NCI-H510A treated with DMSO at 0.1 percent for 48 hours (cell line): ENCODE results near the gene PCMT1.
"Not testable (repeated sequence)": the region's sequence is repeated elsewhere in the genome, so short reads cannot be mapped to it uniquely, and the experiment has no call there.

Experiments
- DNase-seq: peaks from one replicate; lab custom pipeline; 2025; lab: John Stamatoyannopoulos, UW

The PCMT1 gene

DNA sequence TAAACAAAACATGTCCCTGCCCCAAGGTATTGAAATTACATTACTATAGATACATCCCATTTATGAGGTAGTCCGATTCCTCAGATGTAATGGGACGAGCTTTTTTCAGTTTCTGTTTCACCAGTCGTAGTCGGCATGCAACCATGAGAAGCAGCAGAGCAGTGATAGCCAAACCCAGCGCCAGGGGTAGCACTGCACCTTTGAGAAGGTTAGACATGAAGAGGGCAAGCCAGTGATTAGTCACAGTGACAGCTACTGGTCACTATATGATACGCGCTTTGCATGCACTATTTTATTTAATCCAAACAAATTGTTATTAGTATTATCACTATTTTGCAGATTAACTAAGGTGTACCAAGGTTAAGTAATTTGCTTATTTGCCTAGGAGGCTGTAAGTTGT is 71.0 kb downstream of the PCMT1 start:
- DNase-seq: no peak

DNA sequence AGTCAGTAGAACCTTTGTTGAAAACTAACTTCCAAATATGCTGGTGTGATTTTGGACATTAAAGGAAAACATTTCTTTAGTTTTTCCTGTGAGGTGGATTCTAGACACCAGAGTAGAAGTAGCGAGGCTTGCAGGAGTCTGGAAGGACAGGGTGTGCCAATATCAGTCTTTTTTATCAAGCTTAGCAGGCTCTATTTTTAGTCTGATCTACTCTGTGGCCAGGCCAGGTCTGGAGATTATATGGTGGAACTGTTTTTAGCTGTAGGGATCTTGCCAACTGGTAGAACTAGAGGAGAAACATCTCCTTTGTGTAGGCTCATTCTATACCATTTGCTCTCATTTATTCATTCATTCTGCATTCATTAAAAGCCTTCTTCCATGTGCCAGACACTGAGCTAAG is 72.0 kb downstream of the PCMT1 start:
- DNase-seq: no peak

DNA sequence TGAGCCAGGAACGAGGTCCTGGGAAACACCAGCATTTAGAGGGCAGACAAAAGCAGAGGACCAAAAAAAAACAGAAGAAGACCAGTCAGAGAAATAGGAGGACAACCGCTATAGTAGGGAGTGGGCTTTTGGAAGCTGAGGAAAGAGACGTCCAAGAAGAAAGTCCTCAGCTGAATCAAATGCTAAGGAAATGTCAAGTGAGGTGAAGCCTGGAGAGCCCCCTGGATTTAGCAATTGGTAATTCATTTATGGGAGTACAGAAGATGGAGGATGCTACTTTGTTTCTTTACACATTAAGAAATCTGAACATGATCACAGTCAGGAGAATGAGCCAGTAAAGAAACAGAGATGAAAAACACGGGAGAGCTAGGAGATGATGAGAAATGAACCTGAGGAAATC is 73.5 kb downstream of the PCMT1 start:
- no peak for DNase-seq

DNA sequence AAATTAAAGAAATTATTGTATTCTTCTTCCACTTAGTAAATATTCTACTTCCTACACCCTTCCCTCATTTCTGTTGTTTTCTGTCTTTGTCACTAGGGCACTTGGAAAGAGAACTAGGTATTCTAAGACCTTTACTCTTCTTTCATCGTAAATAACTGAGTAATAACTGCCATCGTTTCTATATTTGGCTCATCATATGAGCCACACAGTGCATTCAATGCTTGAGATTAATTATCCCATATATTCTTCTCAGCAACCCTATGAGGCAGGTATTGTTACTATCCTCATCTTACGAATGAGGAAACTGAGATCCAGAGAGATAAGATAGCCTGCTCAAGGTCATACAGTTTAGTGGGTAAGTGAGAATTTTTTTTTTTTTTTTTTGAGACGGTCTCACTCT is 75.8 kb downstream of the PCMT1 start:
- DNase-seq: no peak

DNA sequence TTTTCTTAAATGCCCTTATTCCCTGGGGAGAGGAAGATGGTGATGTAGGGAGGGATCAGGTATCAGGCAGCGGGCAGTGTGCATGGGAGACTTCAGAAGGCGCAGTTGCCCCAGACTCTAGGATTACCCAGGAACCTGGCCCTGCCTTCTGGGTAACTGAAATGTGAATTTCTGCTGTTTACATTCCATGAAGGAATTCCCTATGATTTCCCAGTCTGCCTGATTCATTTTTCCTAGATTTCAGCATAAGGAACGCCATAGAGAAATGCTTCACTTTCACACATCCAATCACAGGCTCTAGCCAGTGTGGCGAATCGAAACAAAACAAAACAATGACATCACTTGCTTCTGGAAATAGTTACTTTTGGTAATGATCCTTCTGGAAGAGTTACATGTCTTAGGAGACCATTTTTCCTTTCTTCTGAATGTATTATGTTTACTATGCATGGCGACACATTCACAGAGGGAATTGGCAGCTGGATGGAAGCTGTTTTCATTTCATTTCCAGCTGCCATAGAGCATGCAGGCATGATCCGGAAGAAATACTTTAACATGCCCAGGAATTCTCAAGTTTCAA is 81.3 kb downstream of the PCMT1 start:
- no peak for DNase-seq

DNA sequence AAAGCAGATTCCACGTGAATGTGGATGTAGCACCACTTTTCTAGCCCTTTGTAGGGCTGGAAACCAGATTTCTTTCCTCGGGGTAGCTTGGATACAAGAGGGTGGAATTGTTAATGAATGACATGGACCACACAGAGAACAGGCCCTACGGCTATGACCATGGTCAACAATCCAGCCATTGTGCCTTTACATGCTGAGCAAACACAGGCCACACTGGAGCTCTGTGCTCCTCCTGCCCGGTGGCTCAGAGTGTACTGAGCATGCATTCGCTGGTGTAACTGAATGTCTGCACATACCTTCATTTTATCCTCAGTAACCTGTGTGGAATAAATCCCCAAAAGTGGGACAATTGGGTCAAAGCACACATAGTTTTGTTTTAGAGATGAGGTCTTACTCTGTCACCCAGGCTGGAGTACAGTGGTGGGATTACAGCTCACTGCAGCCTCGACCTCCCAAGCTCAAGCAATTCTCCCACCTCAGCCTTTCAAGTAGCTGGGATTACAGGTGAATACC is 81.8 kb downstream of the PCMT1 start:
- no peak for DNase-seq

DNA sequence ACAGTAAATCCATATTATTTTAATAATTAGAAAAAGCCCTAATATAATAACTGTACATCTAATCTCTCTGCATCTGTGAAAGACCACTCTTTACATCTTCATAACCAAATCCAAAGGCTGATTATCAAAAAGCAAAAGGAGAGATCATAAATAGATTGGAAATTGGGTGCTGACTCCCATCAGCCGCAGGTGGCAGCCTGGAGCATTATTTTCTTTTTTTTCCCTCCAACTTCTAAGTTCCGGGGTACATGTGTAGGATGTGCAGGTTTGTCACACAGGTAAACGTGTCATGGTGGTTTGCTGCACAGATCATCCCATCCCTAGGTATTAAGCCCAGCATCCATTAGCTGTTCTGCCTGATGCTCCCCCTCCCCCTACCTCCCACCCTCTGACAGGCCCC is 84.1 kb downstream of the PCMT1 start:
- DNase-seq: no peak

DNA sequence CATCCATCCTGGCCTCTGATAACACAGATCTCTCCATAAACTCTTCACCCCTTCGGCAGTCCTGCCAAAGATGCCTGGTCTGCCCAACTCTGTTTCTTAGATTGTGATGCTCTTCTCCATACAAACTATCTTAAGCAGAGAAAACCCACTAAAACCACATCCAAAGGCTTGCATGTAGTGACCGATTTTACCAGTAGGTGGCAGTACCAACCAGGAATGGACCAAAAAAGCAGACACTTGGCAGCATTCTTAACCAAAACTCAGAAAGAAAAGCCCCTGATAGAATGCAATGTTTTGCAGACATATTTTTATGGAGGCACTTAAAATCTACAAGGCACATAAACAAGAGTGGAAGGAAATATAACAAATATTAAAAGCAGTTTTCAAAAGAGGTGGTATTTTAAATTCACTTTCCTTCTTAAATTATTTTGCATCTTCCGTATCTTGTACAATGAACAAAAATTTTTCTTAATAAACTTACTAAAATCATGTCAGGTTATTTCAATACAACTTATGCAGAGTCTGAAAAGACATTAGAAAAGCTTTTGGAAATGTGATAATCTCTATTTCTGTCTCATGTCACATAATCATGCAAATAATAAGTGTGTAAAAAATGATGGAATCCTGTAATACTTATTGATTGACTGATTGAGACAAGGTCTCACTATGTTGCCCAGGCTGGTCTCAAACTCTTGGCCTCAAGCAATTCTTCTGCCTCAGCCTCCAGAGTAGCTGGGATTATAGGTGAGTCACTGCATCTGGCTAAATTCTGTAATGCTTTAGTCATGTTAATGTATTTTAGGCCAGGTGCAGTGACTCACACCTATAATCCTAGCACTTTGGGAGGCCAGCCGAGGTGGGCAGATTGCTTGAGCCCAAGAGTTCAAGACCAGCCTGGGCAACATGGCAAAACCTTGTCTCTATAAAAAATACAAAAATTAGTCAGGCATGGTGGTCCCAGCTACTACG is 85.3 kb downstream of the PCMT1 start:
- DNase-seq: peak; percentile 38

DNA sequence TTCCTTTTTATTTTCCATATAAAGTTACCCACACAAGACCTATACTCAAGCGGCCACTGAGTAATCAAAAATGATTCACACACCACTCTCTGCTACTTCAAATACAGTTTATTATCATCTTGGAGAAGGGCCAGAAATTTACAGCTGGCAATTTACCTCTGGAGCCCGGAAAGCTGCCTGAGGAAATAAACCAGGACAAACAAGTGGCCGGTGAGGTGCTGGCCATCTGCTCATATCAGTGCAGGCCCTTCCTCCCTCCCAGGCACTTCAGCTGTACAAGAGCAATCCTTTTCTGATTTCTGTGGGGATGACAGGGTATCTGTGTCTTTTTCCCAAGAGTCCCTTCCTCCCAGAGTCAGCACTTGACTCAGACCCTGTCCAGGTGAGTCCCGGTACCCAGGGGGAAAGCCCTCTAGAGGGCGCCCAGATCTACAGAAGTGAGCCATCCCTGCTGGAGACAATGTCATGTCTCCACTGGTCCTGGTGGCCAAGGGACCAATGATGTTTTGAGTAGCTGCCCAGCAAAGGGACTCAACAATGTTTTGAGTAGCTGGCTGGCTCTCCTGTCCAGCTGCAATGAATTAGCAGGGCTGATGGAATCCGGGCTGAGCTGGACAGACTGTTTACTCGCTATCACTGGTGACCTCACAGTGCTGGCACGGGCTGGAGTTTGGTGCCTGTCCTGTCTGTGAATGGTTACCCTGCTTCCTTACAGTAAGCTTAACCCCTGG is 91.0 kb downstream of the PCMT1 start:
- peak; percentile 90 for DNase-seq

DNA sequence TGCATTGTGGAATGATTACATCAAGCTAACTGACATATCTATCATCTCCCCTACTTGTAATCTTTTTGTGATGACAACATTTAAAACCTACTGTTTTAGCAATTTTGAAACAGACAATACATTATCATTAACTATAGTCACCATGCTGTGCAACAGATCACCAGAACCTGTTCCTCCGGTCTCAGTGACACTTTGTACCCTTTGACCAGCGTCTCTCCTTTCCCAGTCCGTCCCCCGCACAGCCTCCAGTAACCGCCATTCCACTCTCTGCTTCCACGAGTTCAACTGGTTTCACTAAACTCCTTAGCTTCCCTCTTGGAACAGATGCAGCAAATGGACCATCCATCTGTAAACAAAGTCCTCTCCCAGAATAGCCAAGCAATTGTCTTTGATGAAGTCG is 92.8 kb downstream of the PCMT1 start:
- DNase-seq: no peak

DNA sequence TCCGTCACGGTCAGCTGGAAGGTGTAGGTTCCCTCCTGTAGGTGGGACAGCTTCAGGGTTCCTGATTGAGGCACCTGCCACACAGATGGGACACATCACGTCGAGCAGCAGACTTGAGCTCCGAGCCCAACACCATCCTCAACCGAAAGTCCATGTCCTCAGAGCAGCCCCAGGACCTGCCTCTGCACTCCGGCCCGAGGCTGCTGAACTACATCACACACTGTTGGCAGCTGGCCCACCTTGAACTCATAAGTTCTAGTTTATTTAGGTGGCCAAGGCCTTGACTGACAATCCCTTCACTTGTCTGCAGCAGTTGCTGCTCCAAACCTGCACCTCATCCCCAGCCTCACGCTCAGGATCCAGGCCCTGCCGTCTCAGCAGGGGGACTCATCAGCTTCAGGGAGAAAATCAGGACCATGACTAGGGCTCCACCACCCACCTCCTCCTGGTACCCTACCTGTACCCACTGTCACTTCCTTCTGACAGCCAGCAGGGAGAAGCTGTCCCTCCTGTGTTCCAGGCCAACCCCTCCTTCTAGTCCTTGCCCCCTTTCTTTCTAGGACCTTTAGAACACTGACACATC is 93.6 kb downstream of the PCMT1 start:
- no peak for DNase-seq

DNA sequence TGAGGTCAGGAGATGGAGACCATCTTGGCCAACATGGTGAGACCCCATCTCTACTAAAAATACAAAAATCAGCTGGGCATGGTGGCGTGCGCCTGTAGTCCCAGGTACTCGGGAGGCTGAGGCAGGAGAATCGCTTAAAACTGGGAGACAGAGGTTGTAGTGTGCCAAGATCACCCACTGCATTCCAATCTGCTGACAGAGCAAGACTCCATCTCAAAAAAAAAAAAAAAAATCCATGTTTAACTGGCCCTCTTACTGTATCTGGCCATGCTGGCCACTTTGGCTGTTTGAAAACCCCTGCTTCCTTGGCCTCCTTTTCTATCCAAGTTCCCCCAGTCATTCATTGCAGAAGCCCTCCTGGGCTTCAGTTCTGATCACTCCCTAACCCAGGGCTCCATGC is 94.5 kb downstream of the PCMT1 start:
- DNase-seq: not testable (repeated sequence)

DNA sequence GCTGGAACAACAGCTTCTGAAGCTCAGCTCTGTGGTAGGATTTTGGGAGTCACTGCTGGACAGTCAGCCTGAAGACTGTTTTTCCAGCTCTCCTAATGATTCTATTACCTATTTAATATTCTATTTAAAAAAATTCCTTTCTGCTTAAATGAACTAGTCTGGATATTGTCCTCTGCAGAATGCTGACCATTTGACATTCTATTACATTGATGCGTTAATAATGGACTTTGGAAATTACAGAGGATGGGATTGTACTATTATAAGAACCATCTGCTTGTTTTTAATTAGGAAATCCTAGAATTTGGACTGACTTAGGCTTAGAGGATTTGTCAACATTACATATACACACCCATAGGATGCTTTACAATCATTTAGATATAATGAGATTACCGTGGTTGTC is 94.9 kb downstream of the PCMT1 start:
- no peak for DNase-seq

DNA sequence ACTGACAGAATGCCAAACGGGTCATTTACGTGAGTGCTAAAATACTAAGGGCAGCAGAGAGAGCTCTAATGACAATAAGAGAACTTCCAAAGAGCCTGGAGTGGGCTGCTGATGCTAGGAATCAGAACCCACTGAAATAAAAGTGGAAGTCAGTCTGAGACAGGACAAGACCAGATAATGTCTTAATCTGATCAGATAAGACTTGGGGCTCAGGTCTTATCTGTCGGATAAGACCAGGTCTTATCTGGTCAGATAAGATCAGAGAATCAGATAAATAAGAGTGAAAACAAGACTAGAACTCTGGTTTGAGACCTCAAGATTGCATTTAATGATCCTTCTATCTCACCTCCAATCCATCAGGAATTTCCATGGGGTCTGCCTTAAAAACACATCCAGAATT is 96.0 kb downstream of the PCMT1 start:
- no peak for DNase-seq

DNA sequence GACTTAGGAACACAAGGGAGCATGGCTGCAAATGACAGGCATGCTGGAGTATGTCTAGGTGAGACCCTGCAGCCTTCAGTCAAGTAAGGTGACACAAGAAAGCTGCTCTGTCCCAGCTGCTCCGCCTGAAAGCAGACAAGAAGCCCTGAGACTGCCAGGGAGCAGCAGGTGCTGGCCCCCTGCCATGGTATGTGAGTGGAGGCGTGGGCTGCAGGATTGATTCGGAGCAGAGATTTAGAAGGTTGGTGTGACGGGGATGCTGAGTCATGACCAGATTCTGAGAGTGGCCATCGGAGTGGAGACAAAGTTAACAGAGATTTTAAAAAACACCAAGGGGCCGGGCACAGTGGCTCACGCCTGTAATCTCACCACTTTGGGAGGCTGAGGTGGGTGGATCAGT is 96.8 kb downstream of the PCMT1 start:
- no peak for DNase-seq

DNA sequence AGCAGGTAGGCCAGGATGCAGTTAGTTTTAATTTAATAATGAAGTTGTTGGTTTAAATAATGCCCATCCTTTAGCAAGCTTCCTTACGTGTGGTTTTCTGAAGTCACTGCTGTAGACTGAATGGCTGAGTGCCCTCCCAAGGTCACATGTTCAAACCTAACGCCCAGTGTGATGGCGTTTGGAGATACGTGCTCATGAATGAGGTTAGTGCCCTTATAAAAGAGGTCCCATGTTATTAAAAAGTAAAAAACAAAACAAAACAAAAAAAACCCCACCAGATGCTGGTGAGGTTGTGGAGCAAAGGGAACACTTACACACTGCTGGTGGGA is 98.4 kb downstream of the PCMT1 start:
- no peak for DNase-seq

DNA sequence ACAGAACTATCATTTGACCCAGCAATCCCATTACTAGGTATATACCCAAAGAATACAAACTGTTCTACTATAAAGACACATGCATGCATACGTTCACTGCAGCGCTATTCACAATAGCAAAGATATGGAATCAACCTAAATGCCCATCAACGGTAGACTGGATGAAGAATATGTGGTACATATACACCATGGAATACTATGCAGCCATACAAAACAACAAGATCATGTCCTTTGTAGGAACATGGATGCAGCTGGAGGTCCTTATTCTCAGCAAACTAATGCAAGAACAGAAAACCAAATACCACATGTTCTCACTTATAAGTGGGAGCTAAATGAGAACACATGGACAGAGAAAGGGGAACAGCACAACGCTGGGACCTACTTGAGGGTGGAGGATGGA is 98.8 kb downstream of the PCMT1 start:
- DNase-seq: not testable (repeated sequence)

DNA sequence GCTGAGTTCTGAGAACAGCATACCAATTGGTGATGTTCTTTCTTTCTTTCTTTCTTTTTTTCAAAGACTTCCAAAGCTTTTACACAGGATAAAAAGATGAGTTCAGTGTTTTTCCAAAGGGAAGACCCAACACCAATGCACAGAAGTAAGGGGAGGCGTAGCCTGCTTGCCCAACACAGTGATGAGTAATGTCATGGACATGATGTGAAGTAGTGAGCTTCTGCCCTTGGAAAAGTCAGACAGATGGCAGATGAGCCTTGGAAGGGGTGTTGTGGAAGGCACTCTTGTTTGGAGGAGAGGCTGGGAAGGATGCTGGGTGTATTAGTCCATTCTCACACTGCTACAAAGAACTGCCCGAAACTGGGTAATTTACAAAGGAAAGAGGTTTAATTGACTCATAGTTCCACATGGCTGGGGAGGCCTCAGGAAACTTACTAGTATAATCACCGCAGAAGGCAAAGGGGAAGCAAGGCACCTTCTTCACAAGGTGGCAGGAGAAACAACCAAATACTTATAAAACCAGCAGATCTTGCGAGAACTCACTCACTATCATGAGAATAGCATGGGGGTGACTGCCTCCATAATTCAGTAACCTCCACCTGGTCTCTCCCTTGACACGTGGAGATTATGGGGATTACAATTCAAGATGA is 102.0 kb downstream of the PCMT1 start:
- DNase-seq: no peak

DNA sequence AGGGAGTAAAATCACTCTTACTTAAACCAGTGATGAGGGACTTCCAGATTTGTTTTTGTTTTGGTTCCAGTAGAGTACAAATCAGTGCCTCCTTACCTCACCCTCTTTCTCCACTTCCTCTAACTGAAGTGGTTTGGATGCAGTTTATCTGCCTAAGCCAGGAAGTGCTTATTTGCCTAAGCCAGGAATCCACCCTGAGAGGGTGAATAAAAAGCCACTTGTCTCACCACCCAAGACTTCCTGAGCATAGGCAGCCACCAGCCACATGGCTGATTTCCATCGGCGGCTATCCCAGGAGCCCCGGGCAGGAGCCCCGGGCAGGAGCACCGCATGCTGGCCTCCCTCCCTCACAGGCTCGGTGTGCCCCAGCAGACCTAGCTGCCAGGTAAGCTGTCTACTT is 102.6 kb downstream of the PCMT1 start:
- peak; percentile 53 for DNase-seq

DNA sequence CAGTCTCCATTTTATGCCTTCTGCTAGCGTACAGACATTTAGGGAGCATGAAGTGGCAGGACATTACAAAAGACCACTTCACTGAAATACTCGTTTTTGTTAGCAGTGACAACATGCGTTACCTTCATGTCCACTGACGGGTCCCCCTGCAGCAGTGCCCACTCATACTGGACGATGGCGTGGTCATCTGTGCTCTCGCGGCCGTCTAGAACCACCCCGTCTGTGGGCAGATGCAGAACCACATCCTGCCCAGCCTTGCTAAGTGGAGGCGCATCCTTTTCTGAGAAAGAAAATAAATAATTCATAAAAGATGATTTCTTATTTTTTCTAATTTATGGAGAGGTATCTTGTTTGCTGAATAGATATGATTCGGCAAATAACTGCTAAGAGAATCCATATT is 103.3 kb downstream of the PCMT1 start:
- DNase-seq: no peak

DNA sequence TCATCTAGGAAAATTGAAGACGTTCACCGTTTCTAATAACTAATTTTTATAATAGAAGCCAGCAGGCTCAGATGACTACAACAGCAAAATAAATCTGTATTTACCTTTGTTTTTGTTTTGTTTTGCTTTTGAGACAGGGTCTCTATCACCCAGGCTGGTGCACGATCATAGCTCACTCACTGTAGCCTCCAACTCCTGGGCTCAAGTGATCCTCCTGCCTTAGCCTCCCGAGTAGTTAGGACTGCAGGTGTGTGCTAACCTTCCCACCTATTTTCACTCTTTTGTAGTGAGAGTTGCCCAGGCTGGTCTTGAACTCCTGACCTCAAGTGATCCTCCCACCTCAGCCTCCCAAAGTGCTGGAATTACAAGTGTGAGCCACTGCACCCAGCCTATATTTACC is 104.5 kb downstream of the PCMT1 start:
- DNase-seq: not testable (repeated sequence)

DNA sequence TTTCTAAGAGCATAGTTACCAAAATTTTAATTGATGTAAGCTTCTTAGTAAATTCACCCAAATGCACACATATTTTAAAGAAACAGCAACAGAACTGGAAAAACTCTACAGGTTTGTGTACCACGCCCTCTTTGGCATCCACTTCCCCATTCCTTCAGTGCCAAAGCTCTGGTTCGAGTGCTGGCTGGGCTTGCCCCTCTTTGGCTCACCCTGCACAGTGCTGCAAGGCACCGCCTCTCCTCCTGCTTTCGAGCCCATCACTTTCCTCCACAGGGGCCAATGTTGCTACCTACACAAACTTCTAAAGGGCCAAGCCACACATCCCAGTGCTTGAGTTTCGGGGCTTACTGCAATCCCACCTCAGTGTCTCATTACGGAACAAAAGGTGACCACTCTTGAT is 105.0 kb downstream of the PCMT1 start:
- DNase-seq: no peak
